A673 (cell line): ENCODE measurements around the gene OSBP2. TPM values are rescaled to one million over a fixed set of nuclear protein-coding genes. Genes with fewer than 3 reads are reported as not detected.

ENCODE experiments used
- BruUV-seq: library from RNA; stranded (reverse); fragments of 400-500 nt; replicated peaks from 2 replicates; lab custom pipeline; 2021; lab: Mats Ljungman, UMichigan
- CTCF ChIA-PET: fragments of 300-600 bp; sonication (Branson Sonifier 250); formaldehyde crosslinking; loops from one replicate; lab custom pipeline; 2022; ENCODE audit warnings: antibody characterized with exemption; lab: Charles Lee
- POLR2A ChIA-PET: fragments of 300-600 bp; sonication (Branson Sonifier 250); formaldehyde crosslinking; loops from one replicate; lab custom pipeline; 2022; ENCODE audit warnings: antibody characterized with exemption; ENCODE audit not compliant: low non-redundant PET; lab: Charles Lee
- DNase-seq: peaks from one replicate; pipeline ENCODE4 v3.0.0-alpha.2; 2015; ENCODE audit warnings: low spot score
- H3K27ac ChIP-seq: fragments of 200-600 bp; sonication (generic); 2 replicates; pipeline ENCODE4 v1.5.1; 2016; ENCODE audit warnings: mixed run types, low read depth, mild to moderate bottlenecking, mixed read lengths, antibody characterized with exemption, low read length; ENCODE audit not compliant: poor library complexity, severe bottlenecking
- H3K27me3 ChIP-seq: fragments of 200-600 bp; sonication (generic); replicated peaks from 2 replicates; pipeline ENCODE4 v1.6.1; 2017; ENCODE audit warnings: mixed run types, low read depth, mild to moderate bottlenecking, mixed read lengths, antibody characterized with exemption, low read length; ENCODE audit not compliant: insufficient read depth, poor library complexity
- H3K36me3 ChIP-seq: fragments of 200-600 bp; sonication (generic); 2 replicates; pipeline ENCODE4 v1.6.1; 2016; ENCODE audit warnings: mixed run types, mild to moderate bottlenecking, mixed read lengths, antibody characterized with exemption, low read length; ENCODE audit not compliant: insufficient read depth, poor library complexity, severe bottlenecking
- H3K4me1 ChIP-seq: fragments of 200-600 bp; sonication (generic); 2 replicates; pipeline ENCODE4 v1.6.1; 2017; ENCODE audit warnings: mixed run types, mild to moderate bottlenecking, mixed read lengths, antibody characterized with exemption, low read length; ENCODE audit not compliant: insufficient read depth, poor library complexity, severe bottlenecking
- H3K4me3 ChIP-seq: fragments of 200-600 bp; sonication (generic); 2 replicates; pipeline ENCODE4 v1.5.1; 2016; ENCODE audit warnings: low read depth, mixed run types, mild to moderate bottlenecking, mixed read lengths, low read length; ENCODE audit not compliant: poor library complexity, severe bottlenecking
- H3K9me3 ChIP-seq: fragments of 200-600 bp; sonication (generic); 2 replicates; pipeline ENCODE4 v1.6.1; 2016; ENCODE audit warnings: mixed run types, low read depth, mild to moderate bottlenecking, mixed read lengths, antibody characterized with exemption, low read length; ENCODE audit not compliant: poor library complexity, severe bottlenecking
- EZH2 ChIP-seq: fragments of 200-600 bp; sonication (generic); IDR thresholded peaks from 2 replicates; pipeline ENCODE4 v1.6.1; 2017; ENCODE audit warnings: borderline replicate concordance, low read depth, mild to moderate bottlenecking, mixed read lengths, antibody characterized with exemption, low read length; ENCODE audit not compliant: poor library complexity, severe bottlenecking
- intact Hi-C: fragments of 100-400 bp; cut with micrococcal nuclease; formaldehyde crosslinking; loops from one replicate; pipeline ENCODE4 v1.10.0; 2022; ENCODE audit not compliant: unreplicated experiment
- total RNA-seq: library from RNA; stranded (reverse); gene quantifications from 2 replicates; pipeline ENCODE4 v1.2.3, GENCODE V29; 2021
- TF ChIP-seq, protein P1 (sequence below): fragments of 300-800, 200-600 bp; sonication (generic); conservative IDR thresholded peaks from 2 replicates; pipeline ENCODE4 v1.5.1; 2017; ENCODE audit warnings: low read depth, mild to moderate bottlenecking, antibody characterized with exemption, low read length, moderate library complexity, mixed read lengths

OSBP2 gene
- total RNA-seq, 1 experiment from 2014 or later, result 1.8 TPM

DNA sequence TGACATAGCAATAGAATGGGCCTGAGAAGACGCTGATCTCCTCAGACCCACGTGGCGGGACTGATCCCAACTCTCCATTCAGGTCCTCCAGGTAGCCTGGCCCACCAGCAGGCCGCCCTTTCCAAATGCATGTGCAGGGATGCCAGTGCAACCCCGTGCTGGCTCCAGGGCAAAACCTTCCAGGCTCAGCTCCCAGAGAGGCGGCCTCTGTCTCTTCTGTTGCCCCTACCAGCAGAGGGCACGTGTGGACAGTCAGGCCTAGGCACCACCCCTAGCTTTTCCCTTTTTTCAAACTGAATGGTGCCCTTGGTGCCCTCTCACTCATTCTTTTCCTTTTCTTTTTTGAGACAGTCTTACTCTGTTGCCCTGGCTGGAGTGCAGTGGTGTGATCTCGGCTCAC, 121.7 kb downstream of the OSBP2 start:
- TF ChIP-seq, protein P1, sequence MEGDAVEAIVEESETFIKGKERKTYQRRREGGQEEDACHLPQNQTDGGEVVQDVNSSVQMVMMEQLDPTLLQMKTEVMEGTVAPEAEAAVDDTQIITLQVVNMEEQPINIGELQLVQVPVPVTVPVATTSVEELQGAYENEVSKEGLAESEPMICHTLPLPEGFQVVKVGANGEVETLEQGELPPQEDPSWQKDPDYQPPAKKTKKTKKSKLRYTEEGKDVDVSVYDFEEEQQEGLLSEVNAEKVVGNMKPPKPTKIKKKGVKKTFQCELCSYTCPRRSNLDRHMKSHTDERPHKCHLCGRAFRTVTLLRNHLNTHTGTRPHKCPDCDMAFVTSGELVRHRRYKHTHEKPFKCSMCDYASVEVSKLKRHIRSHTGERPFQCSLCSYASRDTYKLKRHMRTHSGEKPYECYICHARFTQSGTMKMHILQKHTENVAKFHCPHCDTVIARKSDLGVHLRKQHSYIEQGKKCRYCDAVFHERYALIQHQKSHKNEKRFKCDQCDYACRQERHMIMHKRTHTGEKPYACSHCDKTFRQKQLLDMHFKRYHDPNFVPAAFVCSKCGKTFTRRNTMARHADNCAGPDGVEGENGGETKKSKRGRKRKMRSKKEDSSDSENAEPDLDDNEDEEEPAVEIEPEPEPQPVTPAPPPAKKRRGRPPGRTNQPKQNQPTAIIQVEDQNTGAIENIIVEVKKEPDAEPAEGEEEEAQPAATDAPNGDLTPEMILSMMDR, result no peak
- no peak for TF ChIP-seq EZH2
- Histone ChIP-seq H3K4me1 (no peaks in the 10 kb centered on the region), H3K4me3 (no peak overlapping the region), H3K27ac (no peak overlapping the region), H3K9me3 (no peaks in the 10 kb centered on the region), H3K36me3 (no peaks in the 10 kb centered on the region), H3K27me3 (peaks cover 12% of the 10 kb centered on the region)
- no peak for DNase-seq
- ChIA-PET CTCF (no interaction called here), POLR2A (no interaction called here)
- intact Hi-C loops, result no loop called here
- BruUV-seq, result no TSS peak

DNA sequence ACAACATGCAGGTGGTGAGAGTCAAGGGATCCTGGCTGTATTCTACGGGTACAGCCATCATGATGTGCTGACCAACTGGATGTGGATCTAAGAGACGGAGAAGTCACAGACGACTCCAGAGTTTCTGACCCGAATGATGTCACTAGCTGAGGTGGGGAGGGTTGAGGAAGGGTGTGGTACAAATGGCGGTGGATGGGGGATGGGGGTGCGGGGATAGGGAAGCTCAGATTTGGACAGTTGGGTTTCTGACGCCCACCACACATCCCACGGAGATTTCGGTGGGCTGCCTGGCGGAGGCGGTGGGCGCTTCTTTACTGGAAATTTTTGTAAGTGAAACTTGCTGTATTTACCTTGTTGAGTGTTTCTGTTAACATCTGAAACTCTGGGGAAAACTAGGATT, 126.7 kb downstream of the OSBP2 start:
- H3K9me3 ChIP-seq, result no peaks in the 10 kb centered on the region
- no TSS peak for BruUV-seq
- no peak for TF ChIP-seq EZH2
- TF ChIP-seq, protein P1, result no peak
- ChIA-PET CTCF (no interaction called here), POLR2A (no interaction called here)
- DNase-seq, result no peak
- no peak overlapping the region for H3K4me3 ChIP-seq
- H3K36me3 ChIP-seq, result no peaks in the 10 kb centered on the region
- no peak overlapping the region for H3K27ac ChIP-seq
- peaks cover 47% of the 10 kb centered on the region for H3K27me3 ChIP-seq
- H3K4me1 ChIP-seq, result no peaks in the 10 kb centered on the region
- intact Hi-C loops, result no loop called here

DNA sequence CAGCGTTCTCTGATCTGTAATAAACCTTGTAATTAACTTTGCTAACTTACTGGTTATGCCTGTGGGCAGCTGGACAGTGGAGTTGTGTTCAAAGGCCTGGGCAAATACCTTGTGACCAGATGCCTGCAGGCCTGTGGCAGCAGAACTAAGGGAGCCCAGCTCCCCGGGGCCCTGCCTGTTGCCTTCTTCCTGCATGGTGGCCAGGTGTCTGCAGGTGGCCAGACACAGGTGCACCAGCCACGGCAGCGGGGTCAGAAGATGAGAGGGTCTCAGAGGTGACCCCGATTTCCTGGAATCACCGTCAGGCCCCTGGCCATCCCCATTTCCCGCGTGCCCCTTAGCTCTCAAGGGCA, 127.2 kb downstream of the OSBP2 start:
- TF ChIP-seq, protein P1, result no peak
- no peak for TF ChIP-seq EZH2
- H3K36me3 ChIP-seq, result no peaks in the 10 kb centered on the region
- DNase-seq, result no peak
- intact Hi-C loops, result no loop called here
- H3K27me3 ChIP-seq, result peaks cover 47% of the 10 kb centered on the region
- H3K4me1 ChIP-seq, result no peaks in the 10 kb centered on the region
- peak overlapping the region; percentile 26 for H3K4me3 ChIP-seq
- no TSS peak for BruUV-seq
- H3K9me3 ChIP-seq, result no peaks in the 10 kb centered on the region
- POLR2A ChIA-PET, result no interaction called here
- CTCF ChIA-PET, result no interaction called here
- no peak overlapping the region for H3K27ac ChIP-seq
